ENCODE results near the gene NSUN4. TPM values are rescaled to one million over a fixed set of nuclear protein-coding genes. Genes with fewer than 3 reads are reported as not detected.

The NSUN4 gene
- total RNA-seq, 1 donor from 2014 or later = 38.6 TPM

GRCh38 chr1:46408356-46409062 lies 67.9 kb downstream of the NSUN4 start:
- no peaks in the 10 kb centered on the region for H3K27me3 Mint-ChIP-seq
- peaks cover 1% of the 10 kb centered on the region for H3K36me3 Mint-ChIP-seq (ENCODE audit: low read depth)
- intact Hi-C loops (cut with micrococcal nuclease) = no loop called here
- ATAC-seq (ENCODE audit: low read depth) (no peak), DNase-seq (no peak)
- ChIA-PET CTCF (interaction anchor here (1.0 kb wide), 1 partner anchor 12 kb away, joined by 4 read pairs; no protein-coding TSS in a partner anchor), POLR2A (no interaction called here)
- no peak overlapping the region for H3K27ac Mint-ChIP-seq
- TF ChIP-seq, protein P1, sequence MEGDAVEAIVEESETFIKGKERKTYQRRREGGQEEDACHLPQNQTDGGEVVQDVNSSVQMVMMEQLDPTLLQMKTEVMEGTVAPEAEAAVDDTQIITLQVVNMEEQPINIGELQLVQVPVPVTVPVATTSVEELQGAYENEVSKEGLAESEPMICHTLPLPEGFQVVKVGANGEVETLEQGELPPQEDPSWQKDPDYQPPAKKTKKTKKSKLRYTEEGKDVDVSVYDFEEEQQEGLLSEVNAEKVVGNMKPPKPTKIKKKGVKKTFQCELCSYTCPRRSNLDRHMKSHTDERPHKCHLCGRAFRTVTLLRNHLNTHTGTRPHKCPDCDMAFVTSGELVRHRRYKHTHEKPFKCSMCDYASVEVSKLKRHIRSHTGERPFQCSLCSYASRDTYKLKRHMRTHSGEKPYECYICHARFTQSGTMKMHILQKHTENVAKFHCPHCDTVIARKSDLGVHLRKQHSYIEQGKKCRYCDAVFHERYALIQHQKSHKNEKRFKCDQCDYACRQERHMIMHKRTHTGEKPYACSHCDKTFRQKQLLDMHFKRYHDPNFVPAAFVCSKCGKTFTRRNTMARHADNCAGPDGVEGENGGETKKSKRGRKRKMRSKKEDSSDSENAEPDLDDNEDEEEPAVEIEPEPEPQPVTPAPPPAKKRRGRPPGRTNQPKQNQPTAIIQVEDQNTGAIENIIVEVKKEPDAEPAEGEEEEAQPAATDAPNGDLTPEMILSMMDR (IDR thresholded peaks at IDR 0.05) = no peak
- no peak overlapping the region for H3K4me3 Mint-ChIP-seq
- H3K4me1 Mint-ChIP-seq = no peaks in the 10 kb centered on the region
- no peaks in the 10 kb centered on the region for H3K9me3 Mint-ChIP-seq

DNA sequence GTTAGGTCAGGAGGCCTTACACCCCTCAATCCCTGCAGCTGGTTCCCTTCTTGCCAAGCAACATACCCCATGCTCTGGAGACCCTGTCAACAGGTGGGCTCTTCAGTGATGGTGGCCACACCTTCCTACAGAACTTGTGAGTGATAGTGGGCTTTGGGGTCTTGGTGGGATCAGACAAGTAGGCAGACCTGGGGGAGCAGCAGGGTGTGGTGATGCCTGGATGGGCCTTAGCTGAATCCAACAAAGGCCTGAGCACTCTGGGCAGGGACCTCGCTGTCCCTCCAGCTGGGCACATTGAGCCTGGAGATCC lies 68.4 kb downstream of the NSUN4 start:
- no peaks in the 10 kb centered on the region for H3K4me1 Mint-ChIP-seq
- peaks cover 1% of the 10 kb centered on the region for H3K36me3 Mint-ChIP-seq (ENCODE audit: low read depth)
- H3K27me3 Mint-ChIP-seq = no peaks in the 10 kb centered on the region
- H3K4me3 Mint-ChIP-seq = no peak overlapping the region
- H3K9me3 Mint-ChIP-seq = no peaks in the 10 kb centered on the region
- ChIA-PET POLR2A (no interaction called here), CTCF (interaction anchor here (1.0 kb wide), 1 partner anchor 12 kb away, joined by 4 read pairs; no protein-coding TSS in a partner anchor)
- no peak overlapping the region for H3K27ac Mint-ChIP-seq
- ATAC-seq (ENCODE audit: low read depth) (no peak), DNase-seq (no peak)
- intact Hi-C loops (cut with micrococcal nuclease) = no loop called here
- TF ChIP-seq, protein P1 (IDR thresholded peaks at IDR 0.05) = no peak

DNA sequence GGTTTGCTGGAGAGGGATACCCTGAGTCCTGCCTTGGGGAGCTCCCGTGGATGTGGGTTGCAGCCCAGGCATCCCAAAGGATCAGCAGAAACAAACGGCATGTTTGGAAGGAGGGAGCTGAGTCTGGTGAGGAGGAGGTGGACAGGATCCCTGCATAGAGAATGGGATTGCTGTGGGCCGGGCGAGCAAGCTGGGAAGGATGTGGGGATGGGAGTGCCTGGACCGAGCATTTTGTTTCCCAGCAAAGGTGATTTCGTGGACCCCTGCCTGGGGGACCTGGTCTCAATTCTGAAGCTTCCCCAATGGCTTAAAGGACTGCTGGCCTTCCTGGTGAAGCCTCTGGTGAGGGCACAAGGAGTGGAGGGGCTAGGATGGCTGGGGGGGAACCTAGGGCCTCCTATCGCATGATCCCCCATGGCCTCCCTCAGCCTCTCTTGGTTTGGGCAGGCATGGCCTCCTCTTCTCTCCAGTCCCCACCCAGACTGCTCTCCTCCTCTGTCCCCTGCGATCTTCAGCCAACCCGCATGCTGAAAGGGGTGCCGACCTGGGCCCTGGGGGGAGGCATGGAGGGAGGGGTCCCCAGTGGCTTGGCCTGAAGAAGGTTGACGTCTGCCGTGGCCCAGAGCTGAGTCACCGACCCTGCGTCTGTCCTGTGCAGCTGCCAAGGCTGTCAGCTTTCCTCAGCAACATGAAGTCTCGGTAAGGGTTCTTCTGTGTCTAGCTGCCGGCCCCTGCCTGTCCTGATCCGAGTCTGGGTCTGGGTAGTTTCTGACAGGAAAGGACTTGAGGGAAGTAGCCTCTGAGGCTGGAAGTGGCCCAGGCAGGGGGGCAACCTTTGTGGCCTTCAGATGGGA lies 69.8 kb downstream of the NSUN4 start:
- Mint-ChIP-seq H3K9me3 (no peaks in the 10 kb centered on the region), H3K27me3 (no peaks in the 10 kb centered on the region), H3K4me3 (no peak overlapping the region), H3K27ac (no peak overlapping the region), H3K36me3 (ENCODE audit: low read depth) (peaks cover 1% of the 10 kb centered on the region), H3K4me1 (no peaks in the 10 kb centered on the region)
- no peak for ATAC-seq (ENCODE audit: low read depth)
- DNase-seq = no peak
- ChIA-PET POLR2A (no interaction called here), CTCF (no interaction called here)
- TF ChIP-seq, protein P1 (IDR thresholded peaks at IDR 0.05) = no peak
- intact Hi-C loops (cut with micrococcal nuclease) = no loop called here

- ATAC-seq (ENCODE audit: low read depth) = no peak
- Mint-ChIP-seq H3K27ac (no peak overlapping the region), H3K27me3 (no peaks in the 10 kb centered on the region), H3K9me3 (no peaks in the 10 kb centered on the region), H3K4me3 (no peak overlapping the region), H3K36me3 (ENCODE audit: low read depth) (peaks cover 1% of the 10 kb centered on the region), H3K4me1 (no peaks in the 10 kb centered on the region)
- CTCF ChIA-PET = no interaction called here
- intact Hi-C loops (cut with micrococcal nuclease) = no loop called here
- no peak for DNase-seq
- TF ChIP-seq, protein P1 (IDR thresholded peaks at IDR 0.05) = no peak
- POLR2A ChIA-PET = no interaction called here
These were observed 70.4 kb downstream of the NSUN4 start for GRCh38 chr1:46411010-46411405.

Other genes with a start within 250 kb of the NSUN4 start
- gene PIK3R3, start 208.2 kb upstream of the NSUN4 start, total RNA-seq = 1.0 and 1.3 TPM in 2 replicates
- not detected in 2 replicates for gene TSPAN1, start 165.7 kb upstream of the NSUN4 start, total RNA-seq
- not detected in 2 replicates for gene P3R3URF, start 164.3 kb upstream of the NSUN4 start, total RNA-seq
- 37.4 and 39.5 TPM in 2 replicates for gene POMGNT1, start 142.4 kb upstream of the NSUN4 start, total RNA-seq
- gene LURAP1, start 137.5 kb upstream of the NSUN4 start, total RNA-seq = 0.20 TPM in 1 of 2 replicates, not detected in the other
- 2.9 and 3.7 TPM in 2 replicates for gene RAD54L, start 93.0 kb upstream of the NSUN4 start, total RNA-seq
- 59.5 and 60.2 TPM in 2 replicates for gene LRRC41, start 37.2 kb upstream of the NSUN4 start, total RNA-seq
- 243 and 279 TPM in 2 replicates for gene UQCRH, start 37.1 kb upstream of the NSUN4 start, total RNA-seq
- 5.1 and 6.4 TPM in 2 replicates for gene FAAH, start 53.5 kb downstream of the NSUN4 start, total RNA-seq
- gene DMBX1, start 149.0 kb downstream of the NSUN4 start, total RNA-seq = not detected in 2 replicates
- gene KNCN, start 210.8 kb downstream of the NSUN4 start, total RNA-seq = not detected in 2 replicates

Measured in activated B cell treated with CpG ODN at 0.5 μM for 24 hours (primary cell).